ENCODE measurements around the gene NSMF.

Gene NSMF

GRCh38 chr9:137448602-137448962, 10.6 kb downstream of the NSMF start:
- in situ Hi-C loops (cut with MboI; ENCODE audit: low sequenced_read_pairs), result no loop called here

GRCh38 chr9:137447722-137448601, 11.2 kb downstream of the NSMF start:
- in situ Hi-C loops (cut with MboI; ENCODE audit: low sequenced_read_pairs), result no loop called here

- in situ Hi-C loops (cut with MboI; ENCODE audit: low sequenced_read_pairs), result no loop called here
Measured at GRCh38 chr9:137446851-137447471, 12.2 kb downstream of the NSMF start.

GRCh38 chr9:137445930-137446431, 13.2 kb downstream of the NSMF start:
- in situ Hi-C loops (cut with MboI; ENCODE audit: low sequenced_read_pairs), result no loop called here

- in situ Hi-C loops (cut with MboI; ENCODE audit: low sequenced_read_pairs), result no loop called here
Measured at GRCh38 chr9:137445275-137445807, 13.8 kb downstream of the NSMF start.

GRCh38 chr9:137444106-137444790, 14.9 kb downstream of the NSMF start:
- in situ Hi-C loops (cut with MboI; ENCODE audit: low sequenced_read_pairs), result no loop called here

- in situ Hi-C loops (cut with MboI; ENCODE audit: low sequenced_read_pairs), result no loop called here
Measured at GRCh38 chr9:137441935-137442321, 17.2 kb downstream of the NSMF start.

GRCh38 chr9:137441289-137441934, 17.7 kb downstream of the NSMF start, which contains the start of gene ENTPD8:
Gene ENTPD8, minus strand, starts transcription at chr9:137441357. Its CDS starts 3,072 bp downstream, at chr9:137438285.
- in situ Hi-C loops (cut with MboI; ENCODE audit: low sequenced_read_pairs), result no loop called here

GRCh38 chr9:137439158-137439714, 19.9 kb downstream of the NSMF start:
- in situ Hi-C loops (cut with MboI; ENCODE audit: low sequenced_read_pairs), result no loop called here

GRCh38 chr9:137438591-137439157, 20.5 kb downstream of the NSMF start:
- in situ Hi-C loops (cut with MboI; ENCODE audit: low sequenced_read_pairs), result no loop called here

GRCh38 chr9:137437691-137438590, 21.2 kb downstream of the NSMF start:
- in situ Hi-C loops (cut with MboI; ENCODE audit: low sequenced_read_pairs), result no loop called here

- in situ Hi-C loops (cut with MboI; ENCODE audit: low sequenced_read_pairs), result no loop called here
Measured at GRCh38 chr9:137436761-137437600, 22.2 kb downstream of the NSMF start.

- in situ Hi-C loops (cut with MboI; ENCODE audit: low sequenced_read_pairs), result no loop called here
Measured at GRCh38 chr9:137435980-137436760, 23.0 kb downstream of the NSMF start.

GRCh38 chr9:137435381-137435891, 23.7 kb downstream of the NSMF start:
- in situ Hi-C loops (cut with MboI; ENCODE audit: low sequenced_read_pairs), result no loop called here

GRCh38 chr9:137434498-137435380, 24.4 kb downstream of the NSMF start:
- in situ Hi-C loops (cut with MboI; ENCODE audit: low sequenced_read_pairs), result no loop called here

- in situ Hi-C loops (cut with MboI; ENCODE audit: low sequenced_read_pairs), result no loop called here
Measured at GRCh38 chr9:137433916-137434431, 25.2 kb downstream of the NSMF start.

Data from HL-60/S4 treated with retinoic acid at 250 ng/mL for 4 days and 3 days (cell line).